Measurements from ENCODE around the gene OOSP3. TPM values are rescaled to one million over a fixed set of nuclear protein-coding genes. Genes with fewer than 3 reads are reported as not detected.

OOSP3 gene
- polyA plus RNA-seq, 1 donor from 2014 or later, result not detected

GRCh38 chr11:59842316-59842715 lies 36.3 kb upstream of the OOSP3 start:
- Histone ChIP-seq H4K20me1 (ENCODE audit: insufficient read depth) (no peaks in the 10 kb centered on the region), H3K9me2 (ENCODE audit: insufficient read depth, low read length) (no peaks in the 10 kb centered on the region), H2AFZ (ENCODE audit: low read depth, low read length) (no peak overlapping the region), H3K9me3 (ENCODE audit: low read length) (no peaks in the 10 kb centered on the region), H3K9ac (ENCODE audit: low read length) (no peak overlapping the region), H3K4me3 (ENCODE audit: low read length) (no peak overlapping the region), H3K27me3 (ENCODE audit: insufficient read depth, low read depth, low read length) (no peaks in the 10 kb centered on the region), H3K4me2 (ENCODE audit: low read length) (no peak overlapping the region), H3K36me3 (ENCODE audit: insufficient read depth, low read length) (no peaks in the 10 kb centered on the region), H3K27ac (ENCODE audit: low read length) (no peak overlapping the region), H3K79me2 (replicated peaks; ENCODE audit: insufficient read depth, low read length) (no peaks in the 10 kb centered on the region), H3F3A (ENCODE audit: insufficient read depth, low read length, poor library complexity, severe bottlenecking) (no peaks in the 10 kb centered on the region)
- TF ChIP-seq SMC3 (conservative IDR thresholded peaks at IDR 0.05; ENCODE audit: poor library complexity), result no peak
- no peak for TF ChIP-seq CTCF (IDR thresholded peaks at IDR 0.05; ENCODE audit: poor library complexity, severe bottlenecking)
- TF ChIP-seq EZH2 (IDR thresholded peaks at IDR 0.05; ENCODE audit: borderline replicate concordance, insufficient read depth, low read length, poor library complexity, severe bottlenecking), result no peak
- no peak for TF ChIP-seq RAD21 (conservative IDR thresholded peaks at IDR 0.05)
- no peak for TF ChIP-seq POLR2AphosphoS5 (IDR thresholded peaks at IDR 0.05)
- TF ChIP-seq REST (IDR thresholded peaks at IDR 0.05; ENCODE audit: borderline replicate concordance), result no peak
- no peak for TF ChIP-seq MXI1 (conservative IDR thresholded peaks at IDR 0.05; ENCODE audit: poor library complexity, severe bottlenecking)

GRCh38 chr11:59845399-59845798 lies 33.2 kb upstream of the OOSP3 start, which contains the start of gene CBLIF:
TSS of gene CBLIF (minus strand) at chr11:59845499. CDS start at chr11:59845453, 46 bp downstream.
- no peak within 1 kb of the TSS for H3K9ac ChIP-seq (ENCODE audit: low read length)
- H3K4me3 ChIP-seq (ENCODE audit: low read length), result no peak within 1 kb of the TSS
- no peaks in the 10 kb centered on the region for H3K9me2 ChIP-seq (ENCODE audit: insufficient read depth, low read length)
- no peak within 1 kb of the TSS for H3K27ac ChIP-seq (ENCODE audit: low read length)
- no peaks in the 10 kb centered on the region for H3K79me2 ChIP-seq (replicated peaks; ENCODE audit: insufficient read depth, low read length)
- H3K4me2 ChIP-seq (ENCODE audit: low read length), result no peak within 1 kb of the TSS
- TF ChIP-seq SMC3 (conservative IDR thresholded peaks at IDR 0.05; ENCODE audit: poor library complexity), result no peak
- TF ChIP-seq TAF1 (IDR thresholded peaks at IDR 0.05; ENCODE audit: low read depth), result no peak
- no peak for TF ChIP-seq MXI1 (conservative IDR thresholded peaks at IDR 0.05; ENCODE audit: poor library complexity, severe bottlenecking)
- no peak for TF ChIP-seq CTCF (IDR thresholded peaks at IDR 0.05; ENCODE audit: poor library complexity, severe bottlenecking)
- no peak for TF ChIP-seq RAD21 (conservative IDR thresholded peaks at IDR 0.05)
- TF ChIP-seq EP300 (conservative IDR thresholded peaks at IDR 0.05; ENCODE audit: poor library complexity, severe bottlenecking), result no peak
- TF ChIP-seq POLR2AphosphoS5 (IDR thresholded peaks at IDR 0.05), result no peak
- no peak for TF ChIP-seq EZH2 (IDR thresholded peaks at IDR 0.05; ENCODE audit: borderline replicate concordance, insufficient read depth, low read length, poor library complexity, severe bottlenecking)
- TF ChIP-seq REST (IDR thresholded peaks at IDR 0.05; ENCODE audit: borderline replicate concordance), result no peak
- no peaks in the 10 kb centered on the region for H3K36me3 ChIP-seq (ENCODE audit: insufficient read depth, low read length)
- H3K27me3 ChIP-seq (ENCODE audit: insufficient read depth, low read depth, low read length), result no peaks in the 10 kb centered on the region
- no peaks in the 10 kb centered on the region for H3F3A ChIP-seq (ENCODE audit: insufficient read depth, low read length, poor library complexity, severe bottlenecking)
- H3K9me3 ChIP-seq (ENCODE audit: low read length), result no peaks in the 10 kb centered on the region
- no peak within 1 kb of the TSS for H2AFZ ChIP-seq (ENCODE audit: low read depth, low read length)
- H4K20me1 ChIP-seq (ENCODE audit: insufficient read depth), result no peaks in the 10 kb centered on the region
